GM10248 (cell line): Measurements from ENCODE around the gene CNKSR2.

Source experiments
- CTCF ChIA-PET: fragments of 300-600 bp; sonication (Branson Sonifier 250); formaldehyde crosslinking; extraction: SDS; loops from one replicate; lab custom pipeline; 2021; ENCODE audit warnings: antibody characterized with exemption; lab: Yijun Ruan, JAX
- POLR2A ChIA-PET: fragments of 350-650 bp; sonication (Branson Sonifier 250); formaldehyde crosslinking; extraction: SDS; loops from one replicate; lab custom pipeline; 2020; ENCODE audit warnings: antibody characterized with exemption; lab: Yijun Ruan, JAX
- DNase-seq: peaks from one replicate; pipeline ENCODE4 v3.0.0; 2012; ENCODE audit errors: extremely low spot score
- TF ChIP-seq, protein P1 (sequence below): IDR thresholded peaks from 2 replicates; pipeline ENCODE4 v1.5.1; 2012; ENCODE audit warnings: mild to moderate bottlenecking, low read depth; ENCODE audit errors: extremely low read depth, missing control alignments, control extremely low read depth

CNKSR2 gene

DNA sequence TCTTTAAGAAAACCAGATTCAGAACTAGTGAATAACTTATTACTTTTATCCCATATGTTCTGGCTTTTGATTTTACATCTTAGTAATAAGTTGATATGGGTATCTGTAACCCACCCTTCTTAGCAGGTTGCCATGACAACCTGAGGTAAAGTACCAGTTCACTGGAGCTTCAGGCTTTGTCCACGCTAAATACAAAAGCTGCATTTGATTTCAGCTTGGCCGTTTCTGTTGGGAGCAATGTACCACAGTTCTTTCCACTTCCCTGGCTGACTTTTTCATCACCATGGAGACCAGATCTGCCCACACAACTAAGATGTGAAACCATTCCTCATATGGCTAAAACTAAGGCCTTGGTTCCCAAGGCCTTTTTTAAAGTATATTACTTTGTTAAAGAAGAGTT, 257.8 kb downstream of the CNKSR2 start:
- CTCF ChIA-PET: no interaction called here
- POLR2A ChIA-PET: no interaction called here
- DNase-seq: no peak
- TF ChIP-seq, protein P1, sequence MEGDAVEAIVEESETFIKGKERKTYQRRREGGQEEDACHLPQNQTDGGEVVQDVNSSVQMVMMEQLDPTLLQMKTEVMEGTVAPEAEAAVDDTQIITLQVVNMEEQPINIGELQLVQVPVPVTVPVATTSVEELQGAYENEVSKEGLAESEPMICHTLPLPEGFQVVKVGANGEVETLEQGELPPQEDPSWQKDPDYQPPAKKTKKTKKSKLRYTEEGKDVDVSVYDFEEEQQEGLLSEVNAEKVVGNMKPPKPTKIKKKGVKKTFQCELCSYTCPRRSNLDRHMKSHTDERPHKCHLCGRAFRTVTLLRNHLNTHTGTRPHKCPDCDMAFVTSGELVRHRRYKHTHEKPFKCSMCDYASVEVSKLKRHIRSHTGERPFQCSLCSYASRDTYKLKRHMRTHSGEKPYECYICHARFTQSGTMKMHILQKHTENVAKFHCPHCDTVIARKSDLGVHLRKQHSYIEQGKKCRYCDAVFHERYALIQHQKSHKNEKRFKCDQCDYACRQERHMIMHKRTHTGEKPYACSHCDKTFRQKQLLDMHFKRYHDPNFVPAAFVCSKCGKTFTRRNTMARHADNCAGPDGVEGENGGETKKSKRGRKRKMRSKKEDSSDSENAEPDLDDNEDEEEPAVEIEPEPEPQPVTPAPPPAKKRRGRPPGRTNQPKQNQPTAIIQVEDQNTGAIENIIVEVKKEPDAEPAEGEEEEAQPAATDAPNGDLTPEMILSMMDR: no peak

DNA sequence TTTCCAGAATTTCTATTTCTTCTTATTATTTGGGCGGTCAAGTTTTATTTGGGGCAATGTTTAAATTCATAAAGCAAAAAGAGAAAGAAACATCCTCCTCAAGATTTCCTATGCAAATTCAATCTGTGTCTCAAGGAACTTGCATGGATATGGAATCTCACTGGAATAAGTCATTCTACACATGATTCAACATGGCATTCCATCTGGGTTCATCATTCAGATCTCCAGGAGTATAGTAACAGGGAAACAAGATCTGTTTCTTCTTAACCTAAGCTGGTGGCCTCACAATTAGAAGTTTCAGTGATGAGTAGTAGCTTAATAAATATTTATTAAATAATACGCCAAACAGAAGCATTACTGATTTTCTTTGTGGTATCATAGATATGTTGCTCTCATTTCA, 264.1 kb downstream of the CNKSR2 start:
- TF ChIP-seq, protein P1: no peak
- CTCF ChIA-PET: no interaction called here
- DNase-seq: no peak
- POLR2A ChIA-PET: no interaction called here

DNA sequence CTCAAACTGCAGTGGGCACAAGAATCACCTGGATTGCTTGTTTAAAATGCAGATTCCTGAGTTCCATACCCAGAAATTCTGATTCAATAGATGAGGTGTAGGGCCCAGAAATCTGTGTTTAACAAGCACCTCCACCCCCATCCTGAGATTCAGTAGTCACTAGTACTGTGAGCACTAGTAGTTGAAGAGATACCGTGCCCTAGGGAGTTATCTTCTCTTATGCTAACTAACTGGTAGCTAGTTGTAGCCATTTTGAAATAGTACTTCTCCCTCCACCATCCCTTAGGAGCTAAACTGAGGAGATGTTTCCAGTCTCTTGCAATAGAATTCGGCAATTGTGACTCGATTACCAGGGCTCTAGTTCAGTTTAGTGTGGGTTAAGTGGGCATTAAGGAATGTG, 265.6 kb downstream of the CNKSR2 start:
- DNase-seq: no peak
- POLR2A ChIA-PET: no interaction called here
- CTCF ChIA-PET: no interaction called here
- TF ChIP-seq, protein P1: no peak

DNA sequence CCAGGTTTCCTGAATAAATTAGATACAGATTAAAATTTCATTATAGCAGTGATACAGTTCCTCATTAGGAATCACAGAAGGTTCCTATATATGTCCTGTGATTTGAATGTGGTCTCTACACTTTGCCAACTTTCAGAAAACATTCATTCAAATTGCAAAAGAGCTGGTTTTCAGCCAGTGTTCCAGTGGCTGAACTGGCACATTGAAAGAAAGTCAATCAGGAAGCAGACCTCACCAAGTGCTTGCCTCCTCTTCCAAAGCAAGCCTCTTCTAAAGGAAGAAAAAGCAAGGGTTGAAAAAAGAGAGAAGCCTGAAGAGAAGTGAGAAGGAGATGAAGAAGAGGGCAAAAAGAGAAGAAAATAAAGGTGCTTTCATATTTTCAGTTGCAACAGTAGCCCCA, 271.2 kb downstream of the CNKSR2 start:
- POLR2A ChIA-PET: no interaction called here
- TF ChIP-seq, protein P1: no peak
- CTCF ChIA-PET: no interaction called here
- DNase-seq: no peak

DNA sequence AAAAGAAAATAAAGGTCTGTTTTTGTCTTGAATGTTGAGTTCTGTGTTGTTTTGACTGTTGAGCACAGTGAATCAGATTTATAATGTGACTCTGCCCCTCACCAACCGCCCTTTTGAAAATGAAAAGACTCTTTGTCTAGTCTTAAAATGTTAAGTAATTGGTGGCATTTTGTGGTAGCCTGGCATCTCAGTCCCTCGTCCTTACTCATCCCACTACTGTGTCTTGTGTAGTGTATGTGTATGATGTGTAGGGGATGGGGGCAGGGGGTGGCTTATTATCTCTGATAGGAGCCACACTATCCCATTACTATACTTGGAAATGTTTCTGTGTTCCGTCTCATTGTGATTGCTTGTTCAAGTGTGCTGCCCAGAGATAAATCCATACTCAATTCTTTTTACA, 271.7 kb downstream of the CNKSR2 start:
- CTCF ChIA-PET: no interaction called here
- POLR2A ChIA-PET: no interaction called here
- TF ChIP-seq, protein P1: no peak
- no peak for DNase-seq

DNA sequence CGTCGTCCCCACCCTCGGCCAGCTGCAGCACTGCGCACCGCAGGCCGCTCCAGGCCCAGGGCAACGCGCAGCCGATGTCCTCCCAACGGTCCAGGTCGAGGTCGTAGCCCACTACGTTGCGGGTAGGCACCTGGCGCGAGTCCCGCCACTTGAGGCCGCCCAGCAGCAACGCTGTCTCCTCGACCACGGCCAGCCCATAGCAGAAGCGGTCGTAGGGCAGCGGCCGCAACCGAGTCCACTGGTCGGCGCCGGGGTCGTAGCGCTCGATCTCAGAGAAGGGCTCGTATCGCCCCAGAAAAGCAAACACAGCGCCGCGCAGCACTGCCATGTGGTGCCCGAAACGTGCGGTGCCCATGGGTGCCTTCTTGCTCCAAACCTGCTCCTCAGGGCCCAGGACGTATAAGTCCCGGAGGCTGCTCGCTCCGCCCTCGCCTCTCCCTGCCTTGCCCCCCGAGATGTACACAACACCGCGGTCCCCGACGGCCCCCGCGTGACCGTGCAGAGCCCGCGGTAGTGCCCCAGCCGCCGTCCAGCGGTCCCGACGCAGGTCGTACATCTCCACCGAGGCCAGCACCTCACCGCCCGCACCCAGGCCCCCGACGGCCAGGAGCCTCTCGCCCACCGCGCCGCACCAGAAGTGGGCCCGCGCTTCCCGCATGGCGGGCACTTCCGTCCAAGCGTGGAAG, 281.8 kb downstream of the CNKSR2 start:
- ChIA-PET CTCF (no interaction called here), POLR2A (no interaction called here)
- TF ChIP-seq, protein P1: no peak
- DNase-seq: no peak
